ENCODE data around the gene GATA2. TPM values are rescaled to one million over a fixed set of nuclear protein-coding genes. Genes with fewer than 3 reads are reported as not detected.
A peak's percentile ranks its signal among the peaks of the same experiment; 100 is the strongest.

The GATA2 gene
- total and polyA plus RNA-seq, 2 of the 8 experiments (the other 6 are each of a cell fraction or from before 2014, with no cell fraction given), result 0.03 to 0.30 TPM

DNA sequence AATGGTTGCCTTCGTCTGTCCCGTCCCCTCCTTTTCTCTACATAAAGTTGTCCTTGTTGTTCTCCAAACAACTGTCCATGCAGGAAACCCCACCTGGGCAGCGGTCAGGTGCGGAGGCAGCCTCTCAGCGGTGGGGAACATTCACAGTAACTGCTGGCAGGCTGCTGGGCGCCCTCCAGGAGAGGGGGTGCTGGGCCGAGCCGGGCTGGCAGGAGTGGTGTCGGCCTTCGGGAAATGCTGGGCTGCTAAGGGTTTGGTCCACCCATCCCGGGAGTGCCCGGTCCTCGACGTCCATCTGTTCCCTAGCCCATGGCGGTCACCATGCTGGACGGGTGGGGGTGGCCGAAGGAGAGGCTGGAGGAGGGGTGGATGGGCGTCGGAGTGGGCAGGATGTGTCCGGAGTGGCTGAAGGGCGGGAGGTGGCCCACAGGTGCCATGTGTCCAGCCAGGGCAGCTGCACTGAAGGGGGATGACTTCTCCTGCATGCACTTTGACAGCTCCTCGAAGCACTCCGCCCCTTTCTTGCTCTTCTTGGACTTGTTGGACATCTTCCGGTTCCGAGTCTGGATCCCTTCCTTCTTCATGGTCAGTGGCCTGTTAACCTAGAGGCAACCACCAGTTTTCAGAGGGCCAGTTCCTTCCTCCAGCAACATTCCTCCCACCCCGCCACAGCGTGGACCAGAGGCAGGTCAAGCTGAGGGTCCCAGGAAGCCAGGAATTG lies 12.1 kb downstream of the GATA2 start:
- peak overlapping the region; percentile 43 to 63; a peak in 3 of 4 replicates for H3K4me2 ChIP-seq (ENCODE audit: insufficient read depth in 1 of 2, low read depth in 2 of 2, low read length in 2 of 2)
- H2BK20ac ChIP-seq (ENCODE audit: low read length), result no peak overlapping the region
- H3K9ac ChIP-seq (replicated peaks in 1 of 4; ENCODE audit: extremely low read depth in 1 of 4, low read depth in 3 of 4, low read length in 3 of 4), result no peak overlapping the region
- no peak overlapping the region for H4K5ac ChIP-seq (ENCODE audit: insufficient read length, low read depth, low read length)
- no peak overlapping the region for H3K4ac ChIP-seq (replicated peaks; ENCODE audit: insufficient read length, low read depth, low read length)
- FAIRE-seq, result no peak
- no peak overlapping the region for H2BK120ac ChIP-seq (replicated peaks; ENCODE audit: low read depth, low read length)
- peak overlapping the region in 1 of 4 experiments; percentile 6; a peak in 1 of 8 replicates for H3K4me3 ChIP-seq (ENCODE audit: extremely low read depth in 1 of 4, insufficient read depth in 2 of 4, low read depth in 3 of 4, low read length in 4 of 4)
- H3K4me1 ChIP-seq (replicated peaks in 1 of 4; ENCODE audit: control insufficient read depth in 3 of 4, insufficient read depth in 4 of 4, low read length in 3 of 4), result peaks cover 8 to 47% (median 35%) of the 10 kb centered on the region in 4 experiments
- peaks cover 18% of the 10 kb centered on the region in 2 experiments for H4K20me1 ChIP-seq (replicated peaks in 1 of 2; ENCODE audit: control insufficient read depth in 1 of 2, insufficient read depth in 2 of 2, low read length in 2 of 2)
- no peak overlapping the region for H2AK5ac ChIP-seq (ENCODE audit: low read depth, low read length)
- peaks cover 86 to 100% (median 98%) of the 10 kb centered on the region in 4 experiments for H3K27me3 ChIP-seq (replicated peaks in 1 of 4; ENCODE audit: control insufficient read depth in 3 of 4, extremely low read depth in 1 of 4, insufficient read depth in 3 of 4, low read length in 3 of 4)
- CTCF ChIA-PET (ENCODE audit: partially characterized antibody), result interaction anchor here (0.8 to 7.9 kb wide), 13 partner anchors 9 to 104 kb away, joined by 3 to 42 read pairs (median 8); partner anchors contain the start of gene GATA2
- H3K56ac ChIP-seq (replicated peaks; ENCODE audit: insufficient read length, low read depth, low read length), result no peak overlapping the region
- no peak overlapping the region for H4K8ac ChIP-seq (ENCODE audit: extremely low read depth, insufficient read depth, low read length)
- peak overlapping the region; percentile 7; the same call in 1 of the 2 replicates for H2BK12ac ChIP-seq (ENCODE audit: low read depth, low read length)
- H3K23ac ChIP-seq (ENCODE audit: insufficient read length), result no peak overlapping the region
- H3K18ac ChIP-seq (ENCODE audit: extremely low read depth, low read length), result no peak overlapping the region
- H3K23me2 ChIP-seq (ENCODE audit: low read depth, low read length), result peaks cover 3% of the 10 kb centered on the region; the same call in 1 of the 2 replicates
- 0 out of 4 replicates have a peak, but pooled peaks cover 0 to 3% of the 10 kb centered on the region in 2 experiments for H3K9me3 ChIP-seq (ENCODE audit: insufficient read depth in 2 of 2, low read depth in 1 of 2, low read length in 1 of 2)
- H3K14ac ChIP-seq (ENCODE audit: insufficient read length), result no peak overlapping the region
- DNase-seq (ENCODE audit: low read depth in 1 of 2, low spot score in 2 of 2), result no peak
- H2BK15ac ChIP-seq (ENCODE audit: low read length), result 0 out of 2 replicates have a peak overlapping the region, but pooled peaks have one; percentile 65
- H4K91ac ChIP-seq (replicated peaks; ENCODE audit: insufficient read length, low read length), result no peak overlapping the region
- no peak overlapping the region for H2AFZ ChIP-seq (ENCODE audit: low read length)
- no peaks in the 10 kb centered on the region for H3K36me3 ChIP-seq (ENCODE audit: control insufficient read depth in 2 of 4, insufficient read depth in 4 of 4, low read length in 3 of 4)
- POLR2A ChIA-PET (ENCODE audit: partially characterized antibody), result interaction anchor here (0.8 to 3.5 kb wide), 6 partner anchors 10 to 49 kb away, joined by 3 to 13 read pairs (median 5); partner anchors contain the start of gene GATA2
- H3K79me1 ChIP-seq (ENCODE audit: low read depth, low read length), result no peaks in the 10 kb centered on the region
- TF ChIP-seq EZH2 (IDR thresholded peaks at IDR 0.05; ENCODE audit: low read depth, low read length, severe bottlenecking) (peak; percentile 78), SUZ12 (IDR thresholded peaks at IDR 0.05; ENCODE audit: low read length) (peak; percentile 75; the same call in 1 of the 2 replicates), CBX8 (IDR thresholded peaks at IDR 0.05; ENCODE audit: borderline replicate concordance, low read depth, low read length) (0 out of 2 replicates have a peak, but pooled peaks have one; percentile 3), RXRA (IDR thresholded peaks at IDR 0.05; ENCODE audit: insufficient read depth, low read depth, low read length) (no peak), TAF1 (IDR thresholded peaks at IDR 0.05; ENCODE audit: low read depth, low read length) (no peak)
- 32% methylated on average over 27 of the region's 27 CpGs; no CpG with 5 or more reads in 1 of the 2 experiments for WGBS, 2 experiments (ENCODE audit: extremely low coverage in 1 of 2, insufficient coverage in 1 of 2, insufficient read length in 1 of 2, insufficient replicate concordance in 2 of 2, low coverage in 1 of 2, low lambda C conversion rate in 2 of 2, missing lambda C conversion rate in 1 of 2)
- H2BK5ac ChIP-seq (ENCODE audit: low read depth, low read length), result no peak overlapping the region
- no peak overlapping the region for H3K27ac ChIP-seq (ENCODE audit: low read depth, low read length)
- no peaks in the 10 kb centered on the region for H3K79me2 ChIP-seq (ENCODE audit: control insufficient read depth in 1 of 2, insufficient read depth in 2 of 2, low read length in 2 of 2)
